Measurements from ENCODE around the gene MESP2. TPM values are rescaled to one million over a fixed set of nuclear protein-coding genes. Genes with fewer than 3 reads are reported as not detected.

Gene MESP2
- total RNA-seq, 1 donor from 2014 or later, result 0.26 TPM

GRCh38 chr15:89770041-89770440 is 6.1 kb upstream of the MESP2 start:
- FAIRE-seq (peak; percentile 43), DNase-seq (ENCODE audit: low read depth) (peak; percentile 35)
- no peak for TF ChIP-seq CTCF (IDR thresholded peaks at IDR 0.05; ENCODE audit: insufficient read depth, low read length, severe bottlenecking)
- H3K4me3 ChIP-seq (ENCODE audit: low read depth, low read length), result no peak overlapping the region
- no peaks in the 10 kb centered on the region for H3K27me3 ChIP-seq (ENCODE audit: control insufficient read depth, insufficient read depth, low read length)
- no peaks in the 10 kb centered on the region for H3K36me3 ChIP-seq (ENCODE audit: control insufficient read depth, insufficient read depth, low read length)

GRCh38 chr15:89772932-89773583 is 3.1 kb upstream of the MESP2 start:
- Histone ChIP-seq H3K4me3 (ENCODE audit: low read depth, low read length) (no peak overlapping the region), H3K27me3 (ENCODE audit: control insufficient read depth, insufficient read depth, low read length) (no peaks in the 10 kb centered on the region), H3K36me3 (ENCODE audit: control insufficient read depth, insufficient read depth, low read length) (no peaks in the 10 kb centered on the region)
- FAIRE-seq, result no peak
- TF ChIP-seq CTCF (IDR thresholded peaks at IDR 0.05; ENCODE audit: insufficient read depth, low read length, severe bottlenecking), result no peak
- peak; percentile 52 for DNase-seq (ENCODE audit: low read depth)

- H3K36me3 ChIP-seq (ENCODE audit: control insufficient read depth, insufficient read depth, low read length), result no peaks in the 10 kb centered on the region
- no peak overlapping the region for H3K4me3 ChIP-seq (ENCODE audit: low read depth, low read length)
- DNase-seq (ENCODE audit: low read depth), result peak; percentile 72
- no peak for TF ChIP-seq CTCF (IDR thresholded peaks at IDR 0.05; ENCODE audit: insufficient read depth, low read length, severe bottlenecking)
- no peaks in the 10 kb centered on the region for H3K27me3 ChIP-seq (ENCODE audit: control insufficient read depth, insufficient read depth, low read length)
- no peak for FAIRE-seq
Measured at GRCh38 chr15:89774492-89774891, 1.6 kb upstream of the MESP2 start.

GRCh38 chr15:89775815-89776214 is 317 bp upstream of the MESP2 start:
- DNase-seq (ENCODE audit: low read depth) (no peak), FAIRE-seq (no peak)
- Histone ChIP-seq H3K36me3 (ENCODE audit: control insufficient read depth, insufficient read depth, low read length) (no peaks in the 10 kb centered on the region), H3K4me3 (ENCODE audit: low read depth, low read length) (peak overlapping the region; percentile 24), H3K27me3 (ENCODE audit: control insufficient read depth, insufficient read depth, low read length) (no peaks in the 10 kb centered on the region)
- no peak for TF ChIP-seq CTCF (IDR thresholded peaks at IDR 0.05; ENCODE audit: insufficient read depth, low read length, severe bottlenecking)

GRCh38 chr15:89777073-89777751 is 1.1 kb downstream of the MESP2 start:
- FAIRE-seq, result no peak
- DNase-seq (ENCODE audit: low read depth), result no peak
- no peaks in the 10 kb centered on the region for H3K27me3 ChIP-seq (ENCODE audit: control insufficient read depth, insufficient read depth, low read length)
- no peak overlapping the region for H3K4me3 ChIP-seq (ENCODE audit: low read depth, low read length)
- TF ChIP-seq CTCF (IDR thresholded peaks at IDR 0.05; ENCODE audit: insufficient read depth, low read length, severe bottlenecking), result no peak
- H3K36me3 ChIP-seq (ENCODE audit: control insufficient read depth, insufficient read depth, low read length), result no peaks in the 10 kb centered on the region

Measured in bronchial epithelial cell (primary cell).